Large intestine (tissue), 12 donors: ENCODE results near the gene MAST4. TPM values are rescaled to one million over a fixed set of nuclear protein-coding genes. Genes with fewer than 3 reads are reported as not detected.

ENCODE experiments used
- DNase-seq, 2 donors: peaks; one replicate each; pipeline versions ENCODE4 v3.0.0 to v3.0.0-alpha.2; 2013
- H3K27ac ChIP-seq: one replicate; pipeline ENCODE4 v1.5.1; 2013; ENCODE audit warnings: low read length
- H3K27me3 ChIP-seq: 2 replicates; pipeline ENCODE4 v1.6.1; 2013; ENCODE audit warnings: low read length; ENCODE audit not compliant: control insufficient read depth, insufficient read depth
- H3K36me3 ChIP-seq: 2 replicates; pipeline ENCODE4 v1.6.1; 2013; ENCODE audit warnings: low read length; ENCODE audit not compliant: control insufficient read depth, insufficient read depth
- H3K4me1 ChIP-seq: one replicate; pipeline ENCODE4 v1.6.1; 2013; ENCODE audit warnings: low read length; ENCODE audit not compliant: control insufficient read depth, insufficient read depth
- H3K4me3 ChIP-seq: one replicate; pipeline ENCODE4 v1.5.1; 2013; ENCODE audit warnings: low read length
- H3K9me3 ChIP-seq: one replicate; pipeline ENCODE4 v1.6.1; 2013; ENCODE audit warnings: mild to moderate bottlenecking, low read depth, low read length, moderate library complexity; ENCODE audit not compliant: control insufficient read depth
- WGBS: methylation state at CpG from one replicate; pipeline ENCODE4 v1.1.5; 2013; ENCODE audit warnings: low lambda C conversion rate; ENCODE audit not compliant: insufficient coverage; 5-methylcytosine and 5-hydroxymethylcytosine counted together
- long read RNA-seq, 11 donors: transcript quantifications; one replicate each; lab custom pipeline, GENCODE V29; 2026
- polyA plus RNA-seq: library from polyadenylated mRNA; unstranded; fragments of 120-200 nt; gene quantifications from one replicate; pipeline ENCODE4 v1.2.1, GENCODE V29; 2013

The MAST4 gene
- 14.8 TPM for polyA plus RNA-seq
- long read RNA-seq, donor 1: 0 reads
- long read RNA-seq, donor 2, partial matches to known transcripts: 6 of 6 reads
- long read RNA-seq, donor 2, other reads (novel, unspliced or antisense): 0 of 6 reads
- long read RNA-seq, donor 3: 0 reads
- long read RNA-seq, donor 4: 0 reads
- long read RNA-seq, donor 5, partial matches to known transcripts: 0 of 1 reads
- long read RNA-seq, donor 5, other reads (novel, unspliced or antisense): 0 of 1 reads
- long read RNA-seq, donor 6: 0 reads
- long read RNA-seq, donor 7: 0 reads
- long read RNA-seq, donor 8, partial matches to known transcripts: 7 of 7 reads
- long read RNA-seq, donor 8, other reads (novel, unspliced or antisense): 0 of 7 reads
- long read RNA-seq, donor 9, partial matches to known transcripts: 5 of 6 reads
- long read RNA-seq, donor 9, other reads (novel, unspliced or antisense): 0 of 6 reads
- long read RNA-seq, donor 10, partial matches to known transcripts: 5 of 6 reads
- long read RNA-seq, donor 10, other reads (novel, unspliced or antisense): 0 of 6 reads
- long read RNA-seq, donor 11: 0 reads

- WGBS: 0% methylated on average over 1 of the region's 74 CpGs
- DNase-seq: peak; percentile 82 to 94
- H3K36me3 ChIP-seq: no peaks in the 10 kb centered on the region
- H3K9me3 ChIP-seq: peaks cover 3% of the 10 kb centered on the region
- no peak within 1 kb of the TSS for H3K27ac ChIP-seq
- peak within 1 kb of the TSS; percentile 50 for H3K4me3 ChIP-seq
- peaks cover 53% of the 10 kb centered on the region for H3K27me3 ChIP-seq
- H3K4me1 ChIP-seq: peaks cover 12% of the 10 kb centered on the region
Measured at GRCh38 chr5:66595756-66596635, at the start of gene MAST4. Gene MAST4 (plus strand): TSS chr5:66596393. CDS start chr5:66596656, 263 bp downstream.

- no peaks in the 10 kb centered on the region for H3K36me3 ChIP-seq
- H3K27me3 ChIP-seq: no peaks in the 10 kb centered on the region
- no peak overlapping the region for H3K4me3 ChIP-seq
- H3K9me3 ChIP-seq: no peaks in the 10 kb centered on the region
- no peak for DNase-seq
- H3K27ac ChIP-seq: no peak overlapping the region
- no peaks in the 10 kb centered on the region for H3K4me1 ChIP-seq
Measured at GRCh38 chr5:66546541-66546940, 49.7 kb upstream of the MAST4 start.

- no peaks in the 10 kb centered on the region for H3K27me3 ChIP-seq
- no CpG with 5 or more reads among the region's 2 CpGs for WGBS
Measured at GRCh38 chr5:66551338-66551737, 44.9 kb upstream of the MAST4 start.

GRCh38 chr5:66551945-66552344 lies 44.2 kb upstream of the MAST4 start:
- Histone ChIP-seq H3K4me3 (no peak overlapping the region), H3K9me3 (no peaks in the 10 kb centered on the region), H3K36me3 (no peaks in the 10 kb centered on the region), H3K27ac (no peak overlapping the region), H3K27me3 (no peaks in the 10 kb centered on the region), H3K4me1 (no peaks in the 10 kb centered on the region)
- DNase-seq: no peak
- WGBS: no CpG with 5 or more reads among the region's 1 CpG

More at GRCh38 chr5:66551338-66551737, 44.9 kb upstream of the MAST4 start:
- Histone ChIP-seq H3K36me3 (no peaks in the 10 kb centered on the region), H3K4me3 (no peak overlapping the region), H3K27ac (no peak overlapping the region), H3K9me3 (no peaks in the 10 kb centered on the region), H3K4me1 (no peaks in the 10 kb centered on the region)
- no peak for DNase-seq

GRCh38 chr5:66553368-66553912 lies 42.8 kb upstream of the MAST4 start:
- Histone ChIP-seq H3K27me3 (no peaks in the 10 kb centered on the region), H3K9me3 (no peaks in the 10 kb centered on the region), H3K4me3 (no peak overlapping the region), H3K4me1 (no peaks in the 10 kb centered on the region), H3K27ac (no peak overlapping the region), H3K36me3 (no peaks in the 10 kb centered on the region)
- DNase-seq: no peak
- WGBS: 67% methylated on average over 1 of the region's 1 CpG

GRCh38 chr5:66553916-66554575 lies 42.1 kb upstream of the MAST4 start:
- Histone ChIP-seq H3K4me1 (no peaks in the 10 kb centered on the region), H3K27ac (no peak overlapping the region), H3K4me3 (no peak overlapping the region), H3K27me3 (no peaks in the 10 kb centered on the region), H3K36me3 (no peaks in the 10 kb centered on the region), H3K9me3 (no peaks in the 10 kb centered on the region)
- 48% methylated on average over 2 of the region's 6 CpGs for WGBS
- DNase-seq: no peak

GRCh38 chr5:66554884-66555283 lies 41.3 kb upstream of the MAST4 start:
- DNase-seq: no peak
- WGBS: no CpG with 5 or more reads among the region's 2 CpGs

GRCh38 chr5:66558560-66558959 lies 37.6 kb upstream of the MAST4 start:
- H3K27ac ChIP-seq: no peak overlapping the region
- no peaks in the 10 kb centered on the region for H3K4me1 ChIP-seq
- no peaks in the 10 kb centered on the region for H3K36me3 ChIP-seq
- WGBS: no CpG with 5 or more reads among the region's 3 CpGs
- no peaks in the 10 kb centered on the region for H3K27me3 ChIP-seq
- H3K9me3 ChIP-seq: no peaks in the 10 kb centered on the region
- DNase-seq: peak; percentile 9 to 25
- H3K4me3 ChIP-seq: no peak overlapping the region

More at GRCh38 chr5:66554884-66555283, 41.3 kb upstream of the MAST4 start:
- Histone ChIP-seq H3K4me3 (no peak overlapping the region), H3K27me3 (no peaks in the 10 kb centered on the region), H3K4me1 (no peaks in the 10 kb centered on the region), H3K9me3 (no peaks in the 10 kb centered on the region), H3K27ac (no peak overlapping the region), H3K36me3 (no peaks in the 10 kb centered on the region)

GRCh38 chr5:66560371-66560770 lies 35.8 kb upstream of the MAST4 start:
- no peak for DNase-seq
- H3K27ac ChIP-seq: no peak overlapping the region
- no peak overlapping the region for H3K4me3 ChIP-seq
- H3K27me3 ChIP-seq: no peaks in the 10 kb centered on the region
- WGBS: 88% methylated on average over 1 of the region's 4 CpGs
- H3K9me3 ChIP-seq: no peaks in the 10 kb centered on the region
- H3K4me1 ChIP-seq: no peaks in the 10 kb centered on the region
- no peaks in the 10 kb centered on the region for H3K36me3 ChIP-seq
